T-cell (primary cell): ENCODE data around the gene PPP1R3D. TPM values are rescaled to one million over a fixed set of nuclear protein-coding genes. Genes with fewer than 3 reads are reported as not detected.
A peak's percentile ranks its signal among the peaks of the same experiment; 100 is the strongest.

Experiments
- ATAC-seq, 4 experiments: fragments of 200-7000 bp in 3 of 4; fragments of 150-1000 bp in 1 of 4; cut with Tn5 transposase; replicated peaks in 1 of 4; 1 replicate in 3 of 4; 2 replicates in 1 of 4; pipeline ENCODE4 v1.10.0; 2021; ENCODE audit warnings: moderate library complexity in 3 of 4, mild to moderate bottlenecking in 2 of 4, moderate number of reproducible peaks in 1 of 4
- CTCF ChIA-PET, 2 donors: fragments of 300-600 bp; sonication (Branson Sonifier 250); formaldehyde crosslinking; loops; one replicate each; lab custom pipeline; 2022; ENCODE audit warnings: antibody characterized with exemption in 2 of 2; lab: Charles Lee
- POLR2A ChIA-PET, 2 donors: fragments of 300-600 bp; sonication (Branson Sonifier 250); formaldehyde crosslinking; loops; one replicate each; lab custom pipeline; 2022; ENCODE audit warnings: antibody characterized with exemption in 2 of 2; lab: Charles Lee
- DNase-seq, 35 experiments: peaks; one replicate each; pipeline versions ENCODE4 v3.0.0 to v3.0.0-alpha.2; 2013 to 2023
- H3K27ac ChIP-seq: one replicate; pipeline ENCODE4 v1.5.1; 2013; ENCODE audit warnings: low read length
- H3K27me3 ChIP-seq, 2 experiments: replicated peaks in 1 of 2; 1 replicate in 1 of 2; 2 replicates in 1 of 2; pipeline versions ENCODE4 v1.6.1 to v1.7.0; 2013; ENCODE audit warnings: low read length in 1 of 2, mixed read lengths in 1 of 2; ENCODE audit not compliant: control insufficient read depth in 2 of 2, insufficient read depth in 2 of 2; ENCODE audit errors: extremely low read depth in 1 of 2
- H3K36me3 ChIP-seq, 2 donors: 1 replicate in 1 of 2; 2 replicates in 1 of 2; pipeline versions ENCODE4 v1.6.1 to v1.7.0; 2013; ENCODE audit warnings: low read length in 1 of 2; ENCODE audit not compliant: control insufficient read depth in 2 of 2, insufficient read depth in 1 of 2; ENCODE audit errors: extremely low read depth in 1 of 2
- H3K4me1 ChIP-seq, 2 experiments: 1 replicate in 1 of 2; 2 replicates in 1 of 2; pipeline versions ENCODE4 v1.6.1 to v1.7.0; 2013; ENCODE audit warnings: low read length in 2 of 2, mixed read lengths in 1 of 2; ENCODE audit not compliant: insufficient read depth in 2 of 2, control insufficient read depth in 1 of 2; ENCODE audit errors: extremely low read depth in 1 of 2
- H3K4me3 ChIP-seq, 2 donors: 1 replicate in 1 of 2; 2 replicates in 1 of 2; pipeline versions ENCODE4 v1.5.1 to v1.7.0; 2013; ENCODE audit warnings: mild to moderate bottlenecking in 2 of 2, low read length in 1 of 2, moderate library complexity in 1 of 2; ENCODE audit not compliant: control insufficient read depth in 1 of 2; ENCODE audit errors: extremely low read depth in 1 of 2
- H3K9me3 ChIP-seq: 2 replicates; pipeline ENCODE4 v1.7.0; 2013
- H3K27ac Mint-ChIP-seq, 2 donors: one replicate each; pipeline ENCODE4 v1.8.0; 2020 to 2021; ENCODE audit warnings: mild to moderate bottlenecking in 2 of 2, mixed read lengths in 2 of 2
- H3K27me3 Mint-ChIP-seq, 2 donors: one replicate each; pipeline ENCODE4 v1.8.0; 2021 to 2022; ENCODE audit warnings: mixed read lengths in 2 of 2
- H3K36me3 Mint-ChIP-seq: one replicate; pipeline ENCODE4 v1.8.0; 2021; ENCODE audit warnings: mixed read lengths
- H3K4me1 Mint-ChIP-seq, 3 donors: one replicate each; pipeline ENCODE4 v1.8.0; 2020 to 2022; ENCODE audit warnings: mixed read lengths in 3 of 3, mild to moderate bottlenecking in 1 of 3
- H3K4me3 Mint-ChIP-seq, 3 donors: one replicate each; pipeline ENCODE4 v1.8.0; 2020 to 2022; ENCODE audit warnings: mild to moderate bottlenecking in 3 of 3, mixed read lengths in 3 of 3, moderate library complexity in 3 of 3
- H3K9me3 Mint-ChIP-seq, 3 donors: one replicate each; pipeline ENCODE4 v1.8.0; 2020 to 2022; ENCODE audit warnings: mixed read lengths in 3 of 3
- WGBS: methylation state at CpG from one replicate; pipeline ENCODE4 v1.1.5; 2013; ENCODE audit warnings: missing lambda C conversion rate; ENCODE audit not compliant: insufficient coverage; 5-methylcytosine and 5-hydroxymethylcytosine counted together
- total RNA-seq, 35 experiments: library from RNA in 6 of 35; stranded (reverse) in 6 of 35; fragments of 120-200 nt in 1 of 35; gene quantifications; one replicate each; pipeline versions ENCODE4 v1.2.1 to v1.2.4 and lab custom pipeline; 2013 to 2026

Gene PPP1R3D
- total RNA-seq, 5 donors from 2014 or later (not counting 1 experiment from before 2014, with no cell fraction given) = 3.6 to 10.9 (median 9.7) TPM

DNA sequence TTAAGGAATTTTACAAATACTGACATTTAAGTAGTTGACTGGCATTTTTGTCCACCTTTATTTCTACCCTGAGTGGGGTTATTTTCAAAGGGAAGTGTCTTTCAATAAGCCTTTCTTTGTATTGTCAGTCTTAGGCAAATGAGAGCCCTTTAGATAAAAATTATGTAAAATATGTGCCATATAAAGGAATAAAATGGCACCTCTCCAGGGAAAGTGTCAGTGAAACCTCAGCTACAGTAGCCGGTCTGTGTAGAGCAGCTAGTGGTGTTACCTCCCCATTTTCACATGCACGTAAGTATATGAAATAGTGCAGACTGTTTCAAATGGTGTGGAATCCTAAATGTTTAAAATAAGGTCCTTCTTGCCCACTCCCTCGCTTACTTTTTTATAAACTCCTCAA, 5.1 kb upstream of the PPP1R3D start:
- Mint-ChIP-seq H3K27me3 (no peaks in the 10 kb centered on the region), H3K4me3 (no peak overlapping the region)

DNA sequence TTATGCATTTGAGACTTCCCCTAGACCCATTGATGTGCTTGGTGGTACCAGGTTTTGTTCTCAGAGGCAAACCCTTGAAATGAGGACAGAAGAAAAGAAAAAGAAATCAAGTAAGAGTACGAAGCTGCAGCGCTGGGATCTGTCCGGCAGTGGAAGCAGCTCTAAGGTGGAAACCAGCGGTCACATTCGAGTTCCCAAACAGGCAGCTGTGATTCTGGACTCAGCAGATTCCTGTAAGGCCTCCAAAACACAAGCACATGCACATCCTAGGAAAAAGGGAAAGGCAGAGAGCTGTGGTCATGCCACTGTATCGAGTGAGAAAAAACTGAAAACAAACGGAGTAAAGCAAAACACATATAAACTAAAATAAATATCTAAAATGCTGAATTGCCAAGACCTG, 4.6 kb upstream of the PPP1R3D start:
- ATAC-seq (no peak), DNase-seq (no peak)
- no peaks in the 10 kb centered on the region for H3K27me3 Mint-ChIP-seq
- POLR2A ChIA-PET = no interaction called here
- no peak overlapping the region for H3K4me3 Mint-ChIP-seq
- peaks cover 18% of the 10 kb centered on the region for H3K36me3 Mint-ChIP-seq
- no peaks in the 10 kb centered on the region for H3K9me3 Mint-ChIP-seq
- no peak overlapping the region for H3K4me3 ChIP-seq
- no peak overlapping the region for H3K27ac Mint-ChIP-seq
- H3K36me3 ChIP-seq = peaks cover 0 to 26% of the 10 kb centered on the region in 2 donors
- H3K9me3 ChIP-seq = no peaks in the 10 kb centered on the region
- peaks cover 39 to 50% (median 47%) of the 10 kb centered on the region in 3 donors for H3K4me1 Mint-ChIP-seq
- CTCF ChIA-PET = interaction anchor here in 1 of 2 donors (0.7 kb wide), 1 partner anchor 11 kb away, joined by 4 read pairs; no protein-coding TSS in a partner anchor
- H3K27me3 ChIP-seq = no peaks in the 10 kb centered on the region
- peaks cover 5 to 12% of the 10 kb centered on the region in 2 experiments for H3K4me1 ChIP-seq
- WGBS = 100% methylated on average over 1 of the region's 7 CpGs
- no peak overlapping the region for H3K27ac ChIP-seq

More for the DNA sequence above, 5.1 kb upstream of the PPP1R3D start:
- Mint-ChIP-seq H3K27ac (no peak overlapping the region), H3K4me1 (peaks cover 39 to 50% (median 44%) of the 10 kb centered on the region in 3 donors), H3K36me3 (peaks cover 18% of the 10 kb centered on the region), H3K9me3 (no peaks in the 10 kb centered on the region)
- H3K9me3 ChIP-seq = no peaks in the 10 kb centered on the region
- peaks cover 5 to 12% of the 10 kb centered on the region in 2 experiments for H3K4me1 ChIP-seq
- ChIA-PET POLR2A (no interaction called here), CTCF (interaction anchor here in 1 of 2 donors (1.1 kb wide), 1 partner anchor 9 kb away, joined by 3 read pairs; no protein-coding TSS in a partner anchor)
- DNase-seq (no peak), ATAC-seq (no peak)
- no CpG with 5 or more reads among the region's 3 CpGs for WGBS
- H3K27me3 ChIP-seq = no peaks in the 10 kb centered on the region
- H3K27ac ChIP-seq = no peak overlapping the region
- H3K4me3 ChIP-seq = no peak overlapping the region
- H3K36me3 ChIP-seq = peaks cover 0 to 26% of the 10 kb centered on the region in 2 donors

DNA sequence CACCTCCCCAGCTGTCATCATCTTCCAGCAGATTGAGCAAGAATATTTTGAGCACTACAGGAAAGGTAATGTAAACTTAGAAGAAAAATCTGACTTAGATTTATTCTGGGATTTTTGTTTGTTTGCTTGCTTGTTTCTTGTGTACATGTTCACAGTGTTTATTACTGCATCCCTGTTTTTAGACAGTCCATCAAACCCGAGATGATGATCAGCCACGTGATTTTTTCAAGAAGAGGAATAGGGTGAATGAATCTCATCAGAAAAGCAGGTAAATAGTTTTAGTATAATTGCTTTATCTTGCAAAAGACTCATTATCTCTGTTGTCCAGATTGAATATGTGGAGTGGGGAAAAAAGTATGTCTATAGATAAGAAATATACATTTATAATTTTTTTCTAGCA, 2.1 kb upstream of the PPP1R3D start:
- Mint-ChIP-seq H3K9me3 (no peaks in the 10 kb centered on the region), H3K36me3 (peaks cover 21% of the 10 kb centered on the region), H3K27ac (peak overlapping the region in 1 of 2 donors; percentile 22), H3K27me3 (no peaks in the 10 kb centered on the region), H3K4me3 (no peak overlapping the region), H3K4me1 (peaks cover 40 to 52% (median 50%) of the 10 kb centered on the region in 3 donors)
- WGBS = no CpG with 5 or more reads among the region's 2 CpGs
- ChIA-PET CTCF (no interaction called here), POLR2A (no interaction called here)
- Histone ChIP-seq H3K4me1 (peaks cover 11 to 13% of the 10 kb centered on the region in 2 experiments), H3K36me3 (peaks cover 0 to 26% of the 10 kb centered on the region in 2 donors), H3K27me3 (no peaks in the 10 kb centered on the region), H3K9me3 (no peaks in the 10 kb centered on the region), H3K4me3 (no peak overlapping the region), H3K27ac (no peak overlapping the region)
- DNase-seq (no peak), ATAC-seq (no peak)

DNA sequence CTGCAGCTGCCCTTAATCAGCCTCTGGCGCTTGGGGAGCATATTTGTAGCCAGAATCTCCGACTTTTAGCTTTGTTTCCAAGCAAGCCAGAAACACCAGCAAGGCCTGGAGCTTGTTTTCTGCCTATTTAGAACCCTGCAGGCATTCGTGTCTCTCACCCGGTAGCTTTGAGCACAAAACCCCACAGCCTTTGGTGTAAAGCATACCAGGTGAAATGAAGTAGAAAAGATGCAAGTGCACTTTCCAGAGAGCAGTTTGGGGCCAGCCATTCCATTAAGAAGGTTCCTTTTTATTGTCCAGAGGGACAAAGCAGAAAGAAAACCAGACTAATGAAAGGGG, 820 bp upstream of the PPP1R3D start:
- Histone ChIP-seq H3K4me1 (peaks cover 11 to 13% of the 10 kb centered on the region in 2 experiments), H3K27ac (peak overlapping the region; percentile 82), H3K27me3 (no peaks in the 10 kb centered on the region), H3K4me3 (peak overlapping the region; percentile 84 to 97), H3K36me3 (peaks cover 0 to 23% of the 10 kb centered on the region in 2 donors), H3K9me3 (no peaks in the 10 kb centered on the region)
- no peak for ATAC-seq
- ChIA-PET POLR2A (interaction anchor here in 1 of 2 donors (0.5 to 1.3 kb wide), 2 partner anchors 7 to 322 kb away, joined by 3 read pairs; no protein-coding TSS in a partner anchor), CTCF (interaction anchor here (0.7 to 2.3 kb wide), 5 partner anchors 9 to 117 kb away, joined by 3 to 16 read pairs (median 7); no protein-coding TSS in a partner anchor)
- DNase-seq = no peak
- peaks cover 43 to 59% (median 56%) of the 10 kb centered on the region in 3 donors for H3K4me1 Mint-ChIP-seq
- H3K27me3 Mint-ChIP-seq = no peaks in the 10 kb centered on the region
- no peaks in the 10 kb centered on the region for H3K9me3 Mint-ChIP-seq
- 6% methylated on average over 4 of the region's 4 CpGs for WGBS
- H3K4me3 Mint-ChIP-seq = peak overlapping the region; percentile 93 to 98 (median 97)
- H3K36me3 Mint-ChIP-seq = peaks cover 18% of the 10 kb centered on the region
- H3K27ac Mint-ChIP-seq = peak overlapping the region; percentile 96 to 98

DNA sequence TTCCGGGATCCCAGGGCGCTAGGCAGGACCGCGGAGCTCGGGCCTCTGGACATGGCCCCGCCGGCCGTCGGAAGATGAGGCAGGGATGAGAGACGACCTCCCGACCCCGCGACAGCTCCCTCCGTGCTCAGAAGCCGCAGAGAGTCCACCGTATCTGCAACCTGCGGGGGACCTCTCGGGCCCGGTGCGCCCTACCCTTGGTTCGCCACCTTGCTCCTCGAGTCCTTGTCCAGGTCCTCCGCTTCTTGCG, 301 bp downstream of the PPP1R3D start:
- peak in 3 of 4 experiments; percentile 2 to 14 (median 7) for ATAC-seq
- Histone ChIP-seq H3K27me3 (no peaks in the 10 kb centered on the region), H3K27ac (peak overlapping the region; percentile 57), H3K9me3 (no peaks in the 10 kb centered on the region), H3K4me1 (peaks cover 11 to 13% of the 10 kb centered on the region in 2 experiments), H3K36me3 (peaks cover 0 to 19% of the 10 kb centered on the region in 2 donors), H3K4me3 (peak overlapping the region; percentile 84 to 97)
- whole genome bisulfite sequencing = 0% methylated on average over 17 of the region's 24 CpGs
- H3K9me3 Mint-ChIP-seq = no peaks in the 10 kb centered on the region
- H3K27me3 Mint-ChIP-seq = no peaks in the 10 kb centered on the region
- H3K27ac Mint-ChIP-seq = peak overlapping the region; percentile 76 to 78
- peak in 3 of 35 experiments; percentile 2 to 6 (median 4) for DNase-seq
- peak overlapping the region; percentile 93 to 98 (median 97) for H3K4me3 Mint-ChIP-seq
- POLR2A ChIA-PET = interaction anchor here in 1 of 2 donors (0.7 to 1.3 kb wide), 2 partner anchors 9 to 1551 kb away, joined by 3 read pairs; no protein-coding TSS in a partner anchor
- H3K4me1 Mint-ChIP-seq = peaks cover 39 to 59% (median 52%) of the 10 kb centered on the region in 3 donors
- H3K36me3 Mint-ChIP-seq = peaks cover 17% of the 10 kb centered on the region
- CTCF ChIA-PET = interaction anchor here (0.6 to 2.3 kb wide), 6 partner anchors 9 to 118 kb away, joined by 3 to 16 read pairs (median 5); no protein-coding TSS in a partner anchor

DNA sequence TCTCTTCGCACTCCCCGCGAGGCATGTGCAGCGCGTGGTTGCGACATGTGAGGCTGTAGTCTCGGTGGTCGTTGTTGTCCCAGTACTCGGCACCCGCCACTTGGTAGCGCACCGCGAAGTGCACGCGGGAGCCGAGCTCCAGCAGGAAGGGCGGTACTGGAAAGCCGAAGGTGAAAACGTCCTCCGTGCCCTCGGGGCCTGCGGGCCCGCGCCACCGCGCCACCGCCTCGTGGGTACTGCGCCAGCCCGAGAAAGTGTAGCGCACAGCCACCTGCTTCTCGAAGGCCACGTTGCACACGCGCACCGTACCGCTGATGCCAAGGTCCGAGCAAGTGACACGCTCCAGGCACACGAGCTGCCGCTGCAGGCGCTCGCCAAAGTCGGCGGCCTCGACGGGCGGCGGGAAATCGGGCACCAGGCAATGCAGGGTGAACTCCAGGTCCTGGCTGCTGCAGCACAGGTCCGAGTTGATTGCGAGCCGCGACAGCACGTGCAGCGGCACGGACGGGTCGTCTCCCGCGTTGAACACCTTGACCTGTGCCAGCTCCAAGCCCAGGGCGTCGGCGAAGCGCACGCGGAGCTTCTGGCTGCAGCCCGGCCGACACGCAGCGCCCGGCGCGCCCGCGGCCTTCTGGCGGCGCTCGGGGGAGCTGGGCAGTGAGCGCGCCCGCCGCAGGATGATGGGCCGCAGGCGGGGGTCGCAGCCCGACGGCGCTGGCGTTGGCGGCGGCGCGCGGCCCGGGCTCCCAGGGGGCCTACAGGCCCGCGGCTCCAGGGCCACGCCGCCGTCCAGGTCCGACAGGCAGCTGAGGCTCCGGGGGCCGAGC, 840 bp downstream of the PPP1R3D start:
- ATAC-seq (no peak), DNase-seq (peak in 1 of 35 experiments; percentile 26)
- Histone ChIP-seq H3K36me3 (peaks cover 0 to 13% of the 10 kb centered on the region in 2 donors), H3K4me1 (peaks cover 11 to 15% of the 10 kb centered on the region in 2 experiments), H3K27ac (no peak overlapping the region), H3K27me3 (no peaks in the 10 kb centered on the region), H3K9me3 (no peaks in the 10 kb centered on the region), H3K4me3 (peak overlapping the region; percentile 84 to 97)
- Mint-ChIP-seq H3K4me3 (peak overlapping the region; percentile 78 to 98 (median 97)), H3K36me3 (peaks cover 11% of the 10 kb centered on the region), H3K4me1 (peaks cover 36 to 59% (median 51%) of the 10 kb centered on the region in 3 donors), H3K27me3 (no peaks in the 10 kb centered on the region), H3K27ac (peak overlapping the region; percentile 79 to 80), H3K9me3 (no peaks in the 10 kb centered on the region)
- POLR2A ChIA-PET = interaction anchor here in 1 of 2 donors (0.5 kb wide), 1 partner anchor 1291 kb away, joined by 3 read pairs; no protein-coding TSS in a partner anchor
- CTCF ChIA-PET = interaction anchor here (0.9 to 2.3 kb wide), 5 partner anchors 8 to 118 kb away, joined by 3 to 16 read pairs (median 7); no protein-coding TSS in a partner anchor
- 56% methylated on average over 102 of the region's 104 CpGs for WGBS
